K562 (cell line): ENCODE measurements around the gene WIPF1. TPM values are rescaled to one million over a fixed set of nuclear protein-coding genes. Genes with fewer than 3 reads are reported as not detected.

ENCODE experiments used
- DEAF1 ChIP-seq: fragments of 450-650 bp; formaldehyde crosslinking; IDR thresholded peaks from 2 replicates; pipeline ENCODE4 v1.4.0; 2020; ENCODE audit warnings: mild to moderate bottlenecking, moderate library complexity
- MCM3 ChIP-seq: fragments of 450-650 bp; IDR thresholded peaks from 2 replicates; pipeline ENCODE4 v1.6.1; 2016
- NRF1 ChIP-seq, 2 experiments: fragments of 450-650 bp; IDR thresholded peaks in 1 of 2; conservative IDR thresholded peaks in 1 of 2; 2 replicates each; pipeline ENCODE4 v1.6.1; 2014; ENCODE audit warnings: mild to moderate bottlenecking in 2 of 2
- PATZ1 ChIP-seq: fragments of 250-450 bp; sonication (Bioruptor Pico); IDR thresholded peaks from 2 replicates; pipeline ENCODE4 v1.5.0; 2020; ENCODE audit warnings: mild to moderate bottlenecking, borderline replicate concordance
- POLR2AphosphoS2 ChIP-seq: IDR thresholded peaks from 2 replicates; pipeline ENCODE4 v1.6.1; 2012; ENCODE audit warnings: low read length, improper control_type of control experiment
- RBM34 ChIP-seq: fragments of 200-400 bp; formaldehyde crosslinking; IDR thresholded peaks from 2 replicates; pipeline ENCODE4 v1.6.1; 2018; ENCODE audit warnings: low read length, borderline replicate concordance; ENCODE audit not compliant: insufficient read depth
- TOE1 ChIP-seq, 2 experiments: fragments of 450-650 bp in 1 of 2; sonication (generic) in 1 of 2; formaldehyde crosslinking in 1 of 2; IDR thresholded peaks; 2 replicates each; pipeline versions ENCODE4 v1.7.1 to v1.8.0; 2016 to 2022; ENCODE audit warnings: borderline replicate concordance in 2 of 2, mild to moderate bottlenecking in 2 of 2, antibody characterized with exemption in 1 of 2, inconsistent platforms in 1 of 2, low read depth in 1 of 2, missing genetic modification reagents in 1 of 2, moderate library complexity in 1 of 2
- WHSC1 ChIP-seq: IDR thresholded peaks from one replicate; pipeline ENCODE4 v1.6.1; 2012; ENCODE audit warnings: low read length, control low read depth, inconsistent platforms
- ZFP1 ChIP-seq: fragments of 450-650 bp; formaldehyde crosslinking; IDR thresholded peaks from 2 replicates; pipeline ENCODE4 v1.4.0; 2020; ENCODE audit warnings: mild to moderate bottlenecking, mixed read lengths
- ZNF395 ChIP-seq: fragments of 200-800 bp; sonication (Bioruptor generic); IDR thresholded peaks from 2 replicates; pipeline ENCODE4 v1.6.1; 2017; ENCODE audit warnings: missing genetic modification characterization, missing compliant biosample characterization
- ZNF717 ChIP-seq: fragments of 250-450 bp; sonication (Bioruptor Pico); IDR thresholded peaks from 2 replicates; pipeline ENCODE4 v1.5.0; 2021
- ZNF740 ChIP-seq, 3 experiments: fragments of 200-800 bp in 1 of 3; sonication (Bioruptor generic) in 1 of 3; sonication (generic) in 1 of 3; formaldehyde crosslinking in 1 of 3; IDR thresholded peaks; 2 replicates each; pipeline versions ENCODE4 v1.6.1 to v1.8.0; 2016 to 2022; ENCODE audit warnings: mild to moderate bottlenecking in 2 of 3, missing compliant biosample characterization in 2 of 3, missing genetic modification characterization in 2 of 3, missing genetic modification reagents in 1 of 3
- ZNF76 ChIP-seq: fragments of 250-450 bp; sonication (Bioruptor Pico); IDR thresholded peaks from 2 replicates; pipeline ENCODE4 v1.4.0; 2020; ENCODE audit warnings: mild to moderate bottlenecking, moderate library complexity, borderline replicate concordance
- polyA plus RNA-seq, 8 experiments: library from polyadenylated mRNA; depleted of rRNA in 4 of 8; stranded (reverse) in 5 of 8; unstranded in 3 of 8; fragments of >200 nt; fragmentation: Nextera tagmentation in 2 of 8; fragmentation: Illumina TruSeq in 1 of 8; extraction: Ambion mirVana in 2 of 8; extraction: Trizol in 1 of 8; gene quantifications; 2 replicates each; pipeline versions ENCODE4 v1.2.1 to v1.2.3, GENCODE V29; 2011 to 2014; ENCODE audit warnings: inconsistent platforms in 1 of 8, missing spikeins in 1 of 8
- total RNA-seq, 7 experiments: library from RNA; depleted of rRNA in 6 of 7; stranded (reverse); fragments of >200 nt in 6 of 7; fragmentation: Illumina TruSeq in 2 of 7; extraction: Trizol in 2 of 7; gene quantifications; 2 replicates each; pipeline versions ENCODE4 v1.2.1 to v1.2.3, GENCODE V29; 2011 to 2021; ENCODE audit warnings: low replicate concordance in 1 of 7

WIPF1 gene
- total and polyA plus RNA-seq, 9 of the 15 experiments (the other 6 are each of a cell fraction or from before 2014, with no cell fraction given), result 0.54 to 4.9 (median 2.4) TPM

GRCh38 chr2:174546519-174547506, 50.8 kb downstream of the WIPF1 start (continued):
- no peak for TF ChIP-seq PATZ1 (CRISPR knock-in tag)
- TF ChIP-seq ZNF740 (CRISPR knock-in tag; IDR thresholded peaks at IDR 0.05), result no peak
- no peak for TF ChIP-seq ZNF740 (tag; IDR thresholded peaks at IDR 0.05)
- TF ChIP-seq ZFP1, result no peak
- no peak for TF ChIP-seq TOE1 (IDR thresholded peaks at IDR 0.05; ENCODE audit: borderline replicate concordance)
- TF ChIP-seq TOE1 (CRISPR knock-in tag; IDR thresholded peaks at IDR 0.05; ENCODE audit: borderline replicate concordance, low read depth), result no peak
- TF ChIP-seq ZNF717 (CRISPR knock-in tag), result no peak
- TF ChIP-seq WHSC1, result no peak
- TF ChIP-seq ZNF395 (CRISPR knock-in tag), result no peak
- TF ChIP-seq NRF1 (conservative IDR thresholded peaks at IDR 0.05 in 1 of 2, IDR thresholded peaks at IDR 0.05 in 1 of 2), result no peak
- no peak for TF ChIP-seq MCM3
- no peak for TF ChIP-seq ZNF76 (CRISPR knock-in tag)
- TF ChIP-seq RBM34, result no peak
- TF ChIP-seq DEAF1, result peak; percentile 93
- no peak for TF ChIP-seq POLR2AphosphoS2
